ENCODE measurements around the gene REX1BD. TPM values are rescaled to one million over a fixed set of nuclear protein-coding genes. Genes with fewer than 3 reads are reported as not detected.

Gene REX1BD
- total RNA-seq, 1 experiment from 2014 or later, result 100 TPM

Other genes with a start within 250 kb of the REX1BD start
- gene PGPEP1, start 248.2 kb upstream of the REX1BD start, total RNA-seq (2014; rRNA removed), result 8.0 and 11.0 TPM in 2 replicates
- 109 and 147 TPM in 2 replicates for gene GDF15, start 202.6 kb upstream of the REX1BD start, total RNA-seq (2014; rRNA removed)
- not detected in 2 replicates for gene LRRC25, start 191.2 kb upstream of the REX1BD start, total RNA-seq (2014; rRNA removed)
- 41.6 and 64.2 TPM in 2 replicates for gene SSBP4, start 169.4 kb upstream of the REX1BD start, total RNA-seq (2014; rRNA removed)
- 0.83 and 0.86 TPM in 2 replicates for gene ISYNA1, start 150.7 kb upstream of the REX1BD start, total RNA-seq (2014; rRNA removed)
- 10.5 and 10.8 TPM in 2 replicates for gene ELL, start 66.7 kb upstream of the REX1BD start, total RNA-seq (2014; rRNA removed)
- gene FKBP8, start 45.2 kb upstream of the REX1BD start, total RNA-seq (2014; rRNA removed), result 374 and 409 TPM in 2 replicates
- 136 and 148 TPM in 2 replicates for gene KXD1, start 30.9 kb upstream of the REX1BD start, total RNA-seq (2014; rRNA removed)
- gene UBA52, start 16.9 kb upstream of the REX1BD start, total RNA-seq (2014; rRNA removed), result 772 and 799 TPM in 2 replicates
- gene CRLF1, start 18.0 kb downstream of the REX1BD start, total RNA-seq (2014; rRNA removed), result 0.86 and 5.8 TPM in 2 replicates
- gene TMEM59L, start 24.1 kb downstream of the REX1BD start, total RNA-seq (2014; rRNA removed), result 0.11 and 0.26 TPM in 2 replicates
- gene KLHL26, start 48.2 kb downstream of the REX1BD start, total RNA-seq (2014; rRNA removed), result 3.3 and 5.3 TPM in 2 replicates
- 1.7 and 2.0 TPM in 2 replicates for gene CRTC1, start 94.9 kb downstream of the REX1BD start, total RNA-seq (2014; rRNA removed)
- 0.13 TPM in 1 of 2 replicates, not detected in the other for gene COMP, start 202.5 kb downstream of the REX1BD start, total RNA-seq (2014; rRNA removed)
- gene UPF1, start 243.2 kb downstream of the REX1BD start, total RNA-seq (2014; rRNA removed), result 56.5 and 76.0 TPM in 2 replicates